NCI-H2081 (cell line): ENCODE measurements around the gene TJP3.
"Not testable (repeated sequence)": the region's sequence is repeated elsewhere in the genome, so short reads cannot be mapped to it uniquely, and the experiment has no call there.

ENCODE experiments used
- DNase-seq, 2 experiments: peaks; one replicate each; lab custom pipeline; 2025; lab: John Stamatoyannopoulos, UW

The TJP3 gene

GRCh38 chr19:3738477-3739220 lies 30.5 kb downstream of the TJP3 start:
- no peak for DNase-seq

- DNase-seq: no peak
Observed at GRCh38 chr19:3740431-3740830, 32.2 kb downstream of the TJP3 start.

- no peak for DNase-seq
Observed at GRCh38 chr19:3743486-3743885, 35.3 kb downstream of the TJP3 start.

- no peak for DNase-seq
Observed at GRCh38 chr19:3745363-3746045, 37.3 kb downstream of the TJP3 start.

- no peak for DNase-seq
Observed at GRCh38 chr19:3746371-3747056, 38.3 kb downstream of the TJP3 start.

GRCh38 chr19:3748965-3749364 lies 40.8 kb downstream of the TJP3 start:
- DNase-seq: no peak

- DNase-seq: no peak
Observed at GRCh38 chr19:3750211-3750610, 42.0 kb downstream of the TJP3 start.

- no peak for DNase-seq
Observed at GRCh38 chr19:3751236-3751635, 43.1 kb downstream of the TJP3 start.

- no peak for DNase-seq
Observed at GRCh38 chr19:3752492-3752891, 44.3 kb downstream of the TJP3 start.

- no peak for DNase-seq
Observed at GRCh38 chr19:3753631-3754410, 45.6 kb downstream of the TJP3 start.

GRCh38 chr19:3757705-3758104 lies 49.5 kb downstream of the TJP3 start:
- not testable (repeated sequence) for DNase-seq

GRCh38 chr19:3758297-3758696 lies 50.1 kb downstream of the TJP3 start:
- not testable (repeated sequence) for DNase-seq

GRCh38 chr19:3759482-3760254 lies 51.5 kb downstream of the TJP3 start:
- DNase-seq: no peak

- no peak for DNase-seq
Observed at GRCh38 chr19:3760871-3761361, 52.7 kb downstream of the TJP3 start.

- peak; percentile 87 to 89 for DNase-seq
Observed at GRCh38 chr19:3761382-3762129, 53.4 kb downstream of the TJP3 start, which contains the start of gene APBA3. TSS of gene APBA3 (minus strand) at chr19:3761692. CDS start at chr19:3760264, 1,428 bp downstream.

- no peak for DNase-seq
Observed at GRCh38 chr19:3762130-3762473, 53.9 kb downstream of the TJP3 start.

- peak; percentile 97 to 98 for DNase-seq
Observed at GRCh38 chr19:3762501-3763459, 54.6 kb downstream of the TJP3 start, which contains the start of gene MRPL54. TSS of gene MRPL54 (plus strand) at chr19:3762682. CDS start at chr19:3762701, 19 bp downstream.

- no peak for DNase-seq
Observed at GRCh38 chr19:3765121-3765520, 56.9 kb downstream of the TJP3 start.

- DNase-seq: not testable (repeated sequence)
Observed at GRCh38 chr19:3765757-3766156, 57.6 kb downstream of the TJP3 start.
